Upper lobe of left lung (tissue), 4 donors: Measurements from ENCODE around the gene NPHP1.
"Not testable (repeated sequence)": the region's sequence is repeated elsewhere in the genome, so short reads cannot be mapped to it uniquely, and the experiment has no call there.

Source experiments
- EP300 ChIP-seq, 4 donors: sonication (generic); formaldehyde crosslinking; IDR thresholded peaks; one replicate each; pipeline ENCODE4 v1.5.1; 2017; ENCODE audit warnings: antibody characterized with exemption in 4 of 4, control low read depth in 2 of 4
- POLR2A ChIP-seq, 4 donors: fragments of 450-650 bp; IDR thresholded peaks; one replicate each; pipeline ENCODE4 v1.5.1; 2016 to 2017; ENCODE audit warnings: antibody characterized with exemption in 4 of 4, mild to moderate bottlenecking in 2 of 4
- TF ChIP-seq, protein P1 (sequence below), 6 experiments: fragments of 450-650 bp in 4 of 6; fragments of 200-600 bp in 2 of 6; sonication (generic) in 2 of 6; IDR thresholded peaks; one replicate each; pipeline ENCODE4 v1.5.1; 2016 to 2019; ENCODE audit warnings: antibody characterized with exemption in 6 of 6

GRCh38 chr2:110190169-110190568, 14.6 kb downstream of the NPHP1 start:
- TF ChIP-seq, protein P1, sequence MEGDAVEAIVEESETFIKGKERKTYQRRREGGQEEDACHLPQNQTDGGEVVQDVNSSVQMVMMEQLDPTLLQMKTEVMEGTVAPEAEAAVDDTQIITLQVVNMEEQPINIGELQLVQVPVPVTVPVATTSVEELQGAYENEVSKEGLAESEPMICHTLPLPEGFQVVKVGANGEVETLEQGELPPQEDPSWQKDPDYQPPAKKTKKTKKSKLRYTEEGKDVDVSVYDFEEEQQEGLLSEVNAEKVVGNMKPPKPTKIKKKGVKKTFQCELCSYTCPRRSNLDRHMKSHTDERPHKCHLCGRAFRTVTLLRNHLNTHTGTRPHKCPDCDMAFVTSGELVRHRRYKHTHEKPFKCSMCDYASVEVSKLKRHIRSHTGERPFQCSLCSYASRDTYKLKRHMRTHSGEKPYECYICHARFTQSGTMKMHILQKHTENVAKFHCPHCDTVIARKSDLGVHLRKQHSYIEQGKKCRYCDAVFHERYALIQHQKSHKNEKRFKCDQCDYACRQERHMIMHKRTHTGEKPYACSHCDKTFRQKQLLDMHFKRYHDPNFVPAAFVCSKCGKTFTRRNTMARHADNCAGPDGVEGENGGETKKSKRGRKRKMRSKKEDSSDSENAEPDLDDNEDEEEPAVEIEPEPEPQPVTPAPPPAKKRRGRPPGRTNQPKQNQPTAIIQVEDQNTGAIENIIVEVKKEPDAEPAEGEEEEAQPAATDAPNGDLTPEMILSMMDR (IDR thresholded peaks at IDR 0.05), result not testable (repeated sequence)
- not testable (repeated sequence) for TF ChIP-seq POLR2A, EP300 (IDR thresholded peaks at IDR 0.05)
